Stimulated activated memory B cell treated with anti-CD40 and anti-IgM and Interleukin-4, amounts not matched to agents 10 μg/mL and 1 μg/mL and 100 μg/mL, for 72 hours (primary cell): ENCODE results near the gene RCAN3.
"Not testable (repeated sequence)": the region's sequence is repeated elsewhere in the genome, so short reads cannot be mapped to it uniquely, and the experiment has no call there.

ENCODE experiments used
- ATAC-seq: fragments of 150-1000 bp; cut with Tn5 transposase; 2 replicates; pipeline ENCODE4 v1.10.0; 2021
- H3K27ac Mint-ChIP-seq: one replicate; pipeline ENCODE4 v1.8.0; 2022; ENCODE audit warnings: mild to moderate bottlenecking, mixed read lengths
- H3K27me3 Mint-ChIP-seq: one replicate; pipeline ENCODE4 v1.8.0; 2022; ENCODE audit warnings: mixed read lengths
- H3K36me3 Mint-ChIP-seq: one replicate; pipeline ENCODE4 v1.8.0; 2022; ENCODE audit warnings: mixed read lengths
- H3K4me1 Mint-ChIP-seq: one replicate; pipeline ENCODE4 v1.8.0; 2022; ENCODE audit warnings: mixed read lengths
- H3K4me3 Mint-ChIP-seq: one replicate; pipeline ENCODE4 v1.8.0; 2022; ENCODE audit warnings: mild to moderate bottlenecking, moderate library complexity, mixed read lengths
- H3K9me3 Mint-ChIP-seq: one replicate; pipeline ENCODE4 v1.8.0; 2022; ENCODE audit warnings: mixed read lengths

Gene RCAN3

DNA sequence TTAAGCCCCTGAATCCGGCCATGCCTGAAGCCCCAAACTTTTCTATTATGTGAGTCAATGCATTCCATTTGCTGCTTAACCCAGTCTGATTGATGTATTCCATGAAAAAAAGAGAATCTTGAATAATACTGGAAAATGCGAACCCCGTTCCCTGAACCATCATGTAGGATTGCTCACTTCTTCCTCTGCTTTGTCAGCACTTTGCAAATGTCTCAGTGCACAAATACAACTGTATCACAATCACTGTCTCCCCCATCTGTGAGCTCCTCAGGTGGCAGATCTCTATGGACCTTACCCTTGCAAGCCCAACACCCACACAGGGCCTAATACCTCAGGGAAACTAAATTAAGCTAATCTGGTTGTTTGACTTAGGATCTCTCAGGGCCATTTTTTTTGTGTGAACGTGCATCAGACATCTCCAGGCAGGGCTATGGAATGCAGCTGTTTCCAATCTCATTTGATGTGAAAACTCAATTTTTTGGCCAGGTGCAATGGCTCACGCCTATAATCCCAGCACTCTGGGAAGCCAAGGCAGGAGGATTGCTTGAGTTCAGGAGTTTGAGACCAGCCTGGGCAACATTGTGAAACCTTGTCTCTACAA, 2.1 kb upstream of the RCAN3 start:
- peak overlapping the region; percentile 71 for H3K27ac Mint-ChIP-seq
- H3K9me3 Mint-ChIP-seq, result no peaks in the 10 kb centered on the region
- no peaks in the 10 kb centered on the region for H3K27me3 Mint-ChIP-seq
- peaks cover 37% of the 10 kb centered on the region for H3K4me1 Mint-ChIP-seq
- H3K4me3 Mint-ChIP-seq, result no peak overlapping the region
- ATAC-seq, result no peak
- no peaks in the 10 kb centered on the region for H3K36me3 Mint-ChIP-seq

DNA sequence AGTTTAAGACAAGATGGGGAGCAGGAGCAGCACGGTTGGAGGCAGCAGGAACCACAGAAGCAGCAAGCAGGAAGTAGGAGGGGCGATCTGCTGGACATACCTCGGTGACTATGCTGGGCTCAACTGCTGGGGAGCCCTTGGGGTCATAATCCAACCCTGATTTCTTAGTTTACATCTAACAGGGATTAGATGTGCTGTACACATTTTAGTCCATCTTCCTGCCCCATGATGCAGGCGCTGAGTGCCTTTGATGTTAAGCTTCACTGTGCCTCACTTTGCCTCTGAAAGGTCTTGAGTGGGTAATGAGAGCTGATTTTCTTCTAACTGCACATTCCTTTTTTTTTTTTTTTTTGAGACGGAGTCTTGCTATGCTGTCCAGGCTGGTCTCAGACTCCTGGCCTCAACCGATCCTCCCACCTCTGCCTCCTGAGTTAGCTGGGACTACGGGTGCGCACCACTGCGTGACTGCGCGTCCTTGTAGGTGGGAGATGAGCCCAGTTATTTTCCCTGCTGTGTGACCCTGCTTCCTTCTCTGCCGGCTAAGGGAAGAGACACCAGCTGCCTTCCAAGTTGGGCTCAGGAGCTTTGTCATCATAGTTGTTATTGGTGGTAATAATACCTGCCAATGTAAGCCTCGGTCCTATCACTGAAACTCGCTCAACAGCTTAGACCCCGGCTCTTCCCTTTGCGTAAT, 1.1 kb upstream of the RCAN3 start:
- H3K27ac Mint-ChIP-seq, result peak overlapping the region; percentile 71
- no peaks in the 10 kb centered on the region for H3K9me3 Mint-ChIP-seq
- H3K36me3 Mint-ChIP-seq, result no peaks in the 10 kb centered on the region
- H3K4me1 Mint-ChIP-seq, result peaks cover 45% of the 10 kb centered on the region
- ATAC-seq, result no peak
- H3K27me3 Mint-ChIP-seq, result no peaks in the 10 kb centered on the region
- H3K4me3 Mint-ChIP-seq, result peak overlapping the region; percentile 77

- peak; percentile 82 for ATAC-seq
- H3K4me1 Mint-ChIP-seq, result peaks cover 52% of the 10 kb centered on the region
- H3K4me3 Mint-ChIP-seq, result peak overlapping the region; percentile 77
- no peaks in the 10 kb centered on the region for H3K27me3 Mint-ChIP-seq
- no peaks in the 10 kb centered on the region for H3K9me3 Mint-ChIP-seq
- H3K27ac Mint-ChIP-seq, result peak overlapping the region; percentile 71
- no peaks in the 10 kb centered on the region for H3K36me3 Mint-ChIP-seq
Observed at GRCh38 chr1:24502065-24502708, 449 bp upstream of the RCAN3 start.

- H3K36me3 Mint-ChIP-seq, result peaks cover 2% of the 10 kb centered on the region
- H3K27me3 Mint-ChIP-seq, result no peaks in the 10 kb centered on the region
- ATAC-seq, result peak; percentile 73
- no peaks in the 10 kb centered on the region for H3K9me3 Mint-ChIP-seq
- H3K4me3 Mint-ChIP-seq, result peak overlapping the region; percentile 95
- H3K4me1 Mint-ChIP-seq, result peaks cover 61% of the 10 kb centered on the region
- H3K27ac Mint-ChIP-seq, result peak overlapping the region; percentile 86
Observed at GRCh38 chr1:24503059-24503751, 569 bp downstream of the RCAN3 start.

DNA sequence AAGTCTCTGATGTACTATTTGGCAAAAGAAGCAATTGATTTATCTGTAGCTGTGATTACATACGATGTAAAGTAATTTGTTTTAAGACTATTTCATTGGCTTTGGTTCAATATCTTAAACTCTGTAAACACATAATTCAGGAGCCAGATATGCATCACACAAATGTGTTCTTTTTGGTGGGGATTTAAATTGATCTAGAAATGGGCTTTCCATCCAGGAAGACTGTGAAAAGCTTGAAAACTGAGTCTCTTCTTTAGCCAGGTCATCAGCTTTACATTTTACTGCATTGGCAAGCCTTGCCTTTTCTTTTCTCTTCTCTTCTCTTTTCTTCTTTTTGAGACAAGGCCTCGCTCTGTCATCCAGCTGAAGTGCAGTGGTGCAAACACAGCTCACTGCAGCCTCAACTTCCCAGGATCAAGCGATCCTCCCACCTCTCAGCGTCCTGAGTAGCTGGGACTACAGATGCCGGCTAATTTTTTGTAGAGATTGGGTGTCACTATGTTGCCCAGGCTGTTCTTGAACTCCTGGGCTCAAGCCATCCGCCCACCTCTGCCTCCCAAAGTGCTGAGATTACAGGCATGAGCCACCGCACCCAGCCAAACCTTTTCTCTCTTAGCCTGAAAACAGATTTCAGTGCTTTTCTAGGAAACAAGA, 1.4 kb downstream of the RCAN3 start:
- peak overlapping the region; percentile 86 for H3K27ac Mint-ChIP-seq
- peak overlapping the region; percentile 95 for H3K4me3 Mint-ChIP-seq
- peaks cover 65% of the 10 kb centered on the region for H3K4me1 Mint-ChIP-seq
- no peaks in the 10 kb centered on the region for H3K9me3 Mint-ChIP-seq
- peaks cover 5% of the 10 kb centered on the region for H3K36me3 Mint-ChIP-seq
- no peaks in the 10 kb centered on the region for H3K27me3 Mint-ChIP-seq
- no peak for ATAC-seq

- no peaks in the 10 kb centered on the region for H3K27me3 Mint-ChIP-seq
- H3K4me1 Mint-ChIP-seq, result peaks cover 61% of the 10 kb centered on the region
- no peak for ATAC-seq
- peak overlapping the region; percentile 95 for H3K4me3 Mint-ChIP-seq
- H3K27ac Mint-ChIP-seq, result peak overlapping the region; percentile 86
- H3K36me3 Mint-ChIP-seq, result peaks cover 5% of the 10 kb centered on the region
- H3K9me3 Mint-ChIP-seq, result no peaks in the 10 kb centered on the region
Observed at GRCh38 chr1:24504560-24504959, 1.9 kb downstream of the RCAN3 start.

- Mint-ChIP-seq H3K4me1 (peaks cover 60% of the 10 kb centered on the region), H3K4me3 (no peak overlapping the region), H3K36me3 (peaks cover 10% of the 10 kb centered on the region), H3K27ac (peak overlapping the region; percentile 42), H3K27me3 (no peaks in the 10 kb centered on the region), H3K9me3 (no peaks in the 10 kb centered on the region)
- ATAC-seq, result no peak
Observed at GRCh38 chr1:24505816-24506215, 3.2 kb downstream of the RCAN3 start.

DNA sequence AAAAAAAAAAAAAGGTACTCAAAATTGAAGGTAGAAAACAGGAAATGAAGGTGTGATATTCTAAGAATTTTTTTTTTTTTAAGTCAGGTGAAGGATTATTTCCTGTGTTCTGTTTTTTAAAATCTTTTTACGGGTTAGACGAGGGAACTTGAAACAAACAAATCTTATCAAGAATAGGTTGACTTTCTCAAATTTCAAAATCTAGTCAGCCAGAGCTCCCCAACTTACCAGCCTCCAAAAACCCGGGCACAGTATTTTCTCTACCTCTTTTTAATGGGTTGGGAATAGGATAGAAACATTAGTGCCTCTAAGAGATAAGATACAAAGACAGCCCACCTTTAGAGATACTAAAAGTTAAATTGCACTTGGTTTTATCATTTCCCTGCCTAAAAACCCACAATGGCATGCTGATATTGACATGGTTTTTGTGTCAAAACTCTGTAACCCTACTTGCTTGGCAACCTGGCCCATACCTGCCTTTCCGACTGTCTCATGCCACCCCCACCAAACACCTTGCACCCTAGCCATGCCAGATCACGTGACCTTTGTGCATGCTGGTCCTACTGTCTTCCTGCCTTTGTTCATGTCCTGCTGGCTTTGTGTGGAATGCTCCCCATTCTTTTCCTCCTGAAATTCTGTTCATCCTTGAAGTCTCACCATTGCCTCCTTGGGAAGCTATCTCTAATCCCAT, 4.2 kb downstream of the RCAN3 start:
- Mint-ChIP-seq H3K4me3 (no peak overlapping the region), H3K27me3 (no peaks in the 10 kb centered on the region), H3K4me1 (peaks cover 57% of the 10 kb centered on the region), H3K36me3 (peaks cover 16% of the 10 kb centered on the region), H3K9me3 (no peaks in the 10 kb centered on the region), H3K27ac (peak overlapping the region; percentile 42)
- no peak for ATAC-seq

GRCh38 chr1:24507405-24507804, 4.8 kb downstream of the RCAN3 start:
- Mint-ChIP-seq H3K4me1 (peaks cover 57% of the 10 kb centered on the region), H3K4me3 (no peak overlapping the region), H3K27ac (peak overlapping the region; percentile 42), H3K36me3 (peaks cover 18% of the 10 kb centered on the region), H3K9me3 (no peaks in the 10 kb centered on the region), H3K27me3 (no peaks in the 10 kb centered on the region)
- no peak for ATAC-seq

DNA sequence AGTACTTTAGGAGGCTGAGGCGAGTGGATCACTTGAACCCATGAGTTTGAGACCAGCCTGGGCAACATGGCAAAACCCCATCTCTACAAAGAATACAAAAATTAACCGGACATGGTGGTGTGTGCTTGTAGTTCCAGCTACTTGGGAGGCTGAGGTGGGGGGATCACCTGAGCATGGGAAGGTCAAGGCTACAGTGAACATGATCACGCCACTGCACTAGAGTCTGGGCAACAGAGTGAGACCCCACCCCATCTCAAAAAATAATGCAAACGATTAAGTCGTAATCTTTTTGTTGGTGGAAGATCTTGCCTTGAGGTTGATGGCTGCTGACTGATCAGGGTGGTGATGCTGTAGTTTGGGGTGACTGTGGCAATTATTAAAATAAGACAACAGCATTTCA, 6.3 kb downstream of the RCAN3 start:
- no peak overlapping the region for H3K27ac Mint-ChIP-seq
- peaks cover 18% of the 10 kb centered on the region for H3K36me3 Mint-ChIP-seq
- ATAC-seq, result no peak
- H3K27me3 Mint-ChIP-seq, result no peaks in the 10 kb centered on the region
- H3K9me3 Mint-ChIP-seq, result no peaks in the 10 kb centered on the region
- H3K4me3 Mint-ChIP-seq, result no peak overlapping the region
- H3K4me1 Mint-ChIP-seq, result peaks cover 50% of the 10 kb centered on the region

GRCh38 chr1:24513706-24514105, 11.1 kb downstream of the RCAN3 start:
- ATAC-seq, result no peak
- Mint-ChIP-seq H3K4me3 (no peak overlapping the region), H3K27ac (no peak overlapping the region), H3K4me1 (peaks cover 13% of the 10 kb centered on the region), H3K36me3 (peaks cover 36% of the 10 kb centered on the region), H3K9me3 (no peaks in the 10 kb centered on the region), H3K27me3 (no peaks in the 10 kb centered on the region)

- H3K4me3 Mint-ChIP-seq, result no peak overlapping the region
- no peak for ATAC-seq
- H3K27ac Mint-ChIP-seq, result no peak overlapping the region
- peaks cover 13% of the 10 kb centered on the region for H3K4me1 Mint-ChIP-seq
- peaks cover 43% of the 10 kb centered on the region for H3K36me3 Mint-ChIP-seq
- H3K27me3 Mint-ChIP-seq, result no peaks in the 10 kb centered on the region
- H3K9me3 Mint-ChIP-seq, result no peaks in the 10 kb centered on the region
Observed at GRCh38 chr1:24514946-24515345, 12.3 kb downstream of the RCAN3 start.

- peaks cover 46% of the 10 kb centered on the region for H3K36me3 Mint-ChIP-seq
- not testable (repeated sequence) for H3K27me3 Mint-ChIP-seq, ATAC-seq, H3K4me3 Mint-ChIP-seq, H3K4me1 Mint-ChIP-seq, H3K9me3 Mint-ChIP-seq, H3K27ac Mint-ChIP-seq
Observed at GRCh38 chr1:24515671-24516209, 13.1 kb downstream of the RCAN3 start.

DNA sequence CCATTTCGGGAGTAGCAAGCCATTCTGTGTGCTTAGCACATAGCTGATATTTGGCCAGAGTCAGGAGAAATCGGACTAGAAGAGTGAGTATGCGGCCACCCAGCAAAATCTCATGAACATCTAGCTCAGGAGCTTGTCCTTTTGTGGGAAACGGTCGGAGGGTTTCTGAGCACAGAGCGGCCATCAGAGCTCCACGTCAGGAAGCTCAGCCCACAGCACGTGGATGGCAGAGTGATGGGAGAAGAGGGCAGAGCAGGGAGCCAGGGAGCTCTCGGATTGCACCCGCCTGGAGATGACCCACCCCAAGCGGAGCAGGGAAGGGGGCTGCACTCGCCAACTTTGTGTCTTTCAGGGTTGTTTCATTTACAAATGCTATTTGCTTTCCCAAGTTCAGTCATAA, 13.9 kb downstream of the RCAN3 start:
- H3K9me3 Mint-ChIP-seq, result peaks cover 3% of the 10 kb centered on the region
- no peak overlapping the region for H3K4me3 Mint-ChIP-seq
- H3K27ac Mint-ChIP-seq, result no peak overlapping the region
- H3K27me3 Mint-ChIP-seq, result no peaks in the 10 kb centered on the region
- ATAC-seq, result no peak
- H3K36me3 Mint-ChIP-seq, result peaks cover 42% of the 10 kb centered on the region
- H3K4me1 Mint-ChIP-seq, result peaks cover 5% of the 10 kb centered on the region
